GM12875 (cell line): ENCODE results near the gene RIPOR3.
A peak's percentile ranks its signal among the peaks of the same experiment; 100 is the strongest.

Source experiments
- H3K4me3 ChIP-seq: one replicate; pipeline ENCODE4 v1.5.1; 2011; ENCODE audit warnings: low read depth, low read length, control low read depth
- TF ChIP-seq, protein P1 (sequence below): IDR thresholded peaks from 2 replicates; pipeline ENCODE4 v1.5.1; 2011; ENCODE audit warnings: low read depth, mild to moderate bottlenecking, control low read depth, inconsistent platforms, low read length, moderate library complexity, borderline replicate concordance; ENCODE audit not compliant: insufficient read depth

RIPOR3 gene

DNA sequence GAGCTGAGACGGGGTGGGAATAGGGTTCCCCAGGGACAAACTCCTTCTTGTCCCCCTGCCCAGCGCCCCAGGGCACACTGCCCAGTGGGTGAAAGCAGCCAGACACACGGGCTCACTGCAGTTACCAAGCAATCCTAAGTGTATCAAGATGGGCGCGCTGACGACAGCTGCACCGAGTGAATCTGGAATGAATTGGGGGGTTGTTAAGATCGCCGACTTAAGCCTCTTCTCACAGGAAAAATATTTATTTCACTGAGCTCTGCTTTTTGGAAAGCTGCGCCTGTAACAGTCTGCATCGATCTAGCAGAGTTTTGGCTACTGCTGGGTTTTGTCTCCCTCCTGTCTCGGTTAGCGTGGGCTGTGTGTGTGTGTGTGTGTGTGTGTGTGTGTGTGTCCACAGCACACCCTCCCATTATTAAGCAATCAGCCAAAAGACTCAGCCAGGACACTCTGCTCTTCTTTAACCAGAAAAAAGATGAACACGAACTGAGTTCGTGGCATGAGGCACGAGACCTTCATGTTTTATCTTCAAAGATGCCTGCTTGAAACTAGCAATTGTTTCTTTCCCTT, 35.9 kb downstream of the RIPOR3 start:
- no peak overlapping the region for H3K4me3 ChIP-seq
- TF ChIP-seq, protein P1, sequence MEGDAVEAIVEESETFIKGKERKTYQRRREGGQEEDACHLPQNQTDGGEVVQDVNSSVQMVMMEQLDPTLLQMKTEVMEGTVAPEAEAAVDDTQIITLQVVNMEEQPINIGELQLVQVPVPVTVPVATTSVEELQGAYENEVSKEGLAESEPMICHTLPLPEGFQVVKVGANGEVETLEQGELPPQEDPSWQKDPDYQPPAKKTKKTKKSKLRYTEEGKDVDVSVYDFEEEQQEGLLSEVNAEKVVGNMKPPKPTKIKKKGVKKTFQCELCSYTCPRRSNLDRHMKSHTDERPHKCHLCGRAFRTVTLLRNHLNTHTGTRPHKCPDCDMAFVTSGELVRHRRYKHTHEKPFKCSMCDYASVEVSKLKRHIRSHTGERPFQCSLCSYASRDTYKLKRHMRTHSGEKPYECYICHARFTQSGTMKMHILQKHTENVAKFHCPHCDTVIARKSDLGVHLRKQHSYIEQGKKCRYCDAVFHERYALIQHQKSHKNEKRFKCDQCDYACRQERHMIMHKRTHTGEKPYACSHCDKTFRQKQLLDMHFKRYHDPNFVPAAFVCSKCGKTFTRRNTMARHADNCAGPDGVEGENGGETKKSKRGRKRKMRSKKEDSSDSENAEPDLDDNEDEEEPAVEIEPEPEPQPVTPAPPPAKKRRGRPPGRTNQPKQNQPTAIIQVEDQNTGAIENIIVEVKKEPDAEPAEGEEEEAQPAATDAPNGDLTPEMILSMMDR: no peak

DNA sequence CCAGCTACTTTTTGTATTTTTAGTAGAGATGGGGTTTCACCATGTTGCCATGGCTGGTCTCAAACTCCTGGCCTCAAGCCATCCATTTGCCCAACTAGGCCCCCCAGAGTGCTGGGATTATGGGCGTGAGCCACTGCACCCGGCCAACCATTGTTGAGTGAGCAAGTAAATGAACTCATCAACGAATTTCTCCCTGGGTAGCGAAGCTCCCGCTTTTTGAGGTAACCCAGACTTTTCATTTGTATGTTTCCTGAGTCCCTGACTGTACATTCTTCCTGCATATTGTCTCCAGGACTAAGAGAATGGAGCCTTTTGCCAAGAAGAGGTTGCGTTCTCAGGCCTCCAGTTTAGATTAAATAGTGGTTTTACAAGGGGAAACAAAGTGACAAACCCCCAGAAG, 36.4 kb downstream of the RIPOR3 start:
- no peak overlapping the region for H3K4me3 ChIP-seq
- TF ChIP-seq, protein P1: no peak

DNA sequence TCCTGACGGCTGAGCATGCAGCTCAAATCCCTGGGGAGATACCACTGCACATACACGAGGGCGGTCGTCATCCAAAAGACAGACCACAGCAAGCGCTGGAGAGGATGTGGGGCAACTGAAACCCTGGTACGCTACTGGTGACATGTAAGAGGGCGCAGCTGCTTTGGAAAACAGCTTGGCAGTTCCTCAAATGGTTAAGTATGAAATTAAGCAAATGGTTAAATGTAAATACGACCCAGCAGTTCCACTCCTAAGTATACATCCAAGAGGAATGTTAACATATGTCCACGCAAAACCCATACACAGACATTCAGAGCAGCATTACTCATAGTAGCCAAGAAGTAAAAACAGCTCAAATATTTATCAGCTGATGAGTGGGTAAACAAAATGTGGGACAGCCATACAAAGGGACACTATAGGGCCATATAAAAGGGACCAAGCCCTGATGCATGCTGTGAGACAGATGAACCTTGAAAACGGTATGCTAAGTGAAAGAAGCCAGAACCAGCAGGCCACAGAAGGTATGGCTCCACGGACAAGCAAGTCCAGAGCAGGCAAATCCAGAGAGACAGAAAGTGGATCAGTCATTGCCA, 38.5 kb downstream of the RIPOR3 start:
- TF ChIP-seq, protein P1: no peak
- H3K4me3 ChIP-seq: no peak overlapping the region

DNA sequence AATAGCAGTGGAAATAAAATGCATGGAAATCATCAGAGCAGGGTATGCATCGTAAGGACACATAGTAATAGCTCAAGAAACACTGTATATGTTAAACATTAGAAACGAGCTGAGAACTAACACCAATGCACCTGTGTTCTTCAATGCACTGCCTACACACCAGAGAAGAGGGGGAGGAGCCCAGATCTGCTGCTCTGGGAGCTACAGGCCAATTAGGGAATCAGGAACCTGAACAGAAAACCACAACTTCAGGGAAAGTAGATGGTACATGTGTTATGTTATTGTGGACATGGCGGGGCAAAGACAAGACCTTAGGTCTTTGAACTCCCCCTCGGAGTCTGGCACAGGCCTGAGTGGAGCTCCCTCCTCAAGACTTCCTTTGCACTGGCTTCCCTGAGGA, 39.7 kb downstream of the RIPOR3 start:
- TF ChIP-seq, protein P1: no peak
- H3K4me3 ChIP-seq: no peak overlapping the region

DNA sequence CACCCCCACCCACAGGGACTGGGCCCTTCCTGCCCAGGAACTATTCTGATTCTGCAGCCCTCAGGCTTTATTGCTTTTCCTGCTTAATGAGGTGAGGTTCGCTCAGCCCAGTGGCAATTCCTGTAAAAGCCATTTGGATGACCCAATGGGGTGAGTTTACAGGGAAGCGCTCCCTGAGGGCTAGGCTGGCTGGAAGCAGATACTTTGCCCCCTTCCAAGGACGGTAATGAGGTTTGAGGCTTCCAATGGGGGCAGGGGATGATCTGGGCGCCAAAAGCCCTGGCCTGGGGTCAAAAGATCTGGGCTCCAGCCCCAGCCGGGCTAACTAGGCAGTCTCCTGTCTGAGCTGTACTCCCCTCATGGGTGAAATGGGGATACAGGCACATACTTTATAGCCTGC, 41.8 kb downstream of the RIPOR3 start:
- TF ChIP-seq, protein P1: no peak
- H3K4me3 ChIP-seq: no peak overlapping the region

DNA sequence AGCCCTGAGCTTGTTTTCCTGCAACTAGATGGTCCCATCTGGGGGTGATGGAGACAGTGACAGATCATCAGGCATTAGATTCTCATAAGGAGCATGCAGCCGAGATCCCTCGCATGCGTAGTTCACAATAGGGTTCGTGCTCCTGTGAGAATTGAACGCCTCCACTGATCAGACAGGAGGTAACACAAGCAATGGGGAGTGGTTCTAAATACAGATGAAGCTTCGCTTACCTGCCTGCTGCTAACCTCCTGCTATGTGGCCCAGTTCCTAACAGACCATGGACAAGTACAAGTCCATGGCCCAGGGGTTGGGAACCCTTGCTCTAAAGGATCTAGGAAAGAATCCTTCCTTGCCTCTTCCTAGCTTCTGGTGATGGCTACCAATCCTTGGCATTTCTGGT, 42.7 kb downstream of the RIPOR3 start:
- H3K4me3 ChIP-seq: no peak overlapping the region
- TF ChIP-seq, protein P1: no peak

DNA sequence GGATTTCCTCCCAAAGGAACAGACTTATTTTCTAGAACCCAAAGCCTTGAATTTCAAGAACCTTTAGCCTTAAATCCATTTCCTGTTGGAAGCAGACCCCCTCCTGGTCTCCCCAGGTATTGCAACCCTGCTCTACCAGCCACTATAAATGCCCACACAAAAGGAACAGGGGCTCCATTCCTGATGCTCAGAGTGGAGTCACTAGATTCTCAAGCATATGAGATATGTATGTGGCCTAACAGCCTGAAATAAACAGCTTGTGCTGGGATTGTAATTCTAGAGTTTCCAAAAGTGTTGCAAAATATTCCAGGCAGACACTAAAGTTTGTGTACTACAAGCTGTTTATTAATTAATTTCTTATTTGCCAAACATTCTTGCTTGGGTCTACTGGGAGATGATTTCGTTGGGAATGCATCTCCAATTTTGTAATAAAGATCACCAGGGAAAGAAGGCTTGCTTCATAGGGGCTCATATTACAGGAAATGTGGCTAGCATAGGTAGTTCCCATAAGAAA, 44.8 kb downstream of the RIPOR3 start:
- no peak overlapping the region for H3K4me3 ChIP-seq
- TF ChIP-seq, protein P1: peak; percentile 19; the same call in 1 of the 2 replicates
